Fibroblast of pulmonary artery (primary cell): ENCODE results near the gene ST7.

Experiments
- DNase-seq: peaks from one replicate; pipeline ENCODE4 v3.0.0-alpha.2; 2010; ENCODE audit warnings: low read depth
- H3K4me3 ChIP-seq: replicated peaks from 2 replicates; pipeline ENCODE4 v1.5.1; 2011; ENCODE audit warnings: low read depth, mild to moderate bottlenecking, control low read depth, low read length, moderate library complexity
- TF ChIP-seq, protein P1 (sequence below): IDR thresholded peaks from 2 replicates; pipeline ENCODE4 v1.5.1; 2011; ENCODE audit warnings: mild to moderate bottlenecking, control low read depth, low read length, inconsistent platforms; ENCODE audit errors: missing control alignments

The ST7 gene, protein sequence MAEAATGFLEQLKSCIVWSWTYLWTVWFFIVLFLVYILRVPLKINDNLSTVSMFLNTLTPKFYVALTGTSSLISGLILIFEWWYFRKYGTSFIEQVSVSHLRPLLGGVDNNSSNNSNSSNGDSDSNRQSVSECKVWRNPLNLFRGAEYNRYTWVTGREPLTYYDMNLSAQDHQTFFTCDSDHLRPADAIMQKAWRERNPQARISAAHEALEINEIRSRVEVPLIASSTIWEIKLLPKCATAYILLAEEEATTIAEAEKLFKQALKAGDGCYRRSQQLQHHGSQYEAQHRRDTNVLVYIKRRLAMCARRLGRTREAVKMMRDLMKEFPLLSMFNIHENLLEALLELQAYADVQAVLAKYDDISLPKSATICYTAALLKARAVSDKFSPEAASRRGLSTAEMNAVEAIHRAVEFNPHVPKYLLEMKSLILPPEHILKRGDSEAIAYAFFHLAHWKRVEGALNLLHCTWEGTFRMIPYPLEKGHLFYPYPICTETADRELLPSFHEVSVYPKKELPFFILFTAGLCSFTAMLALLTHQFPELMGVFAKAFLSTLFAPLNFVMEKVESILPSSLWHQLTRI

DNA sequence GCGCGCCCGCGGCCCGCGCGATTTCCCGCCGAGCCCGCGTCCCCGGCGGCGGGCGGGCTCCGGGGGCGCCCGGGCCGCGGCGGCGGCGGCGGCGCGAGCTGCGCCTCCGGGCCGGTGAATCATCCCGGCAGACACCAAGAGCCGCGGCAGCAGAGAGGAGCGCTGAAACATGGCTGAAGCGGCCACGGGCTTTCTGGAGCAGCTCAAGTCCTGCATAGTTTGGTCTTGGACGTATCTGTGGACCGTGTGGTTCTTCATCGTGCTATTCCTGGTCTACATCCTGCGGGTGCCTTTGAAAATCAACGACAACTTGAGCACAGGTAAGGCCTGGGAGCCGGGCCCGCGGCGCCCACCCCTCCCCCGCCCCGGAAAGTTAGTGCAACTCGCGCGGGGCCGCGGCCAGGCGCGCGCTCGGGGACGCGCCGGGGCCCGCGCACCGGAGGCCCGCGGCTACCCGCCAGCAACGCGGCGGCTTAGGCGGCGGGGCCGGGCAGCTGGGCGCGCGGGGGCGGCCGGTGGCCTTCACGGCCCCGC is at the start of gene ST7:
Gene ST7 (plus strand): TSS at position 130 of the 534 bp plus-strand sequence. CDS start 40 bp downstream, at position 170.
- TF ChIP-seq, protein P1, sequence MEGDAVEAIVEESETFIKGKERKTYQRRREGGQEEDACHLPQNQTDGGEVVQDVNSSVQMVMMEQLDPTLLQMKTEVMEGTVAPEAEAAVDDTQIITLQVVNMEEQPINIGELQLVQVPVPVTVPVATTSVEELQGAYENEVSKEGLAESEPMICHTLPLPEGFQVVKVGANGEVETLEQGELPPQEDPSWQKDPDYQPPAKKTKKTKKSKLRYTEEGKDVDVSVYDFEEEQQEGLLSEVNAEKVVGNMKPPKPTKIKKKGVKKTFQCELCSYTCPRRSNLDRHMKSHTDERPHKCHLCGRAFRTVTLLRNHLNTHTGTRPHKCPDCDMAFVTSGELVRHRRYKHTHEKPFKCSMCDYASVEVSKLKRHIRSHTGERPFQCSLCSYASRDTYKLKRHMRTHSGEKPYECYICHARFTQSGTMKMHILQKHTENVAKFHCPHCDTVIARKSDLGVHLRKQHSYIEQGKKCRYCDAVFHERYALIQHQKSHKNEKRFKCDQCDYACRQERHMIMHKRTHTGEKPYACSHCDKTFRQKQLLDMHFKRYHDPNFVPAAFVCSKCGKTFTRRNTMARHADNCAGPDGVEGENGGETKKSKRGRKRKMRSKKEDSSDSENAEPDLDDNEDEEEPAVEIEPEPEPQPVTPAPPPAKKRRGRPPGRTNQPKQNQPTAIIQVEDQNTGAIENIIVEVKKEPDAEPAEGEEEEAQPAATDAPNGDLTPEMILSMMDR, result no peak
- H3K4me3 ChIP-seq, result peak within 1 kb of the TSS; percentile 76
- DNase-seq, result peak; percentile 66

DNA sequence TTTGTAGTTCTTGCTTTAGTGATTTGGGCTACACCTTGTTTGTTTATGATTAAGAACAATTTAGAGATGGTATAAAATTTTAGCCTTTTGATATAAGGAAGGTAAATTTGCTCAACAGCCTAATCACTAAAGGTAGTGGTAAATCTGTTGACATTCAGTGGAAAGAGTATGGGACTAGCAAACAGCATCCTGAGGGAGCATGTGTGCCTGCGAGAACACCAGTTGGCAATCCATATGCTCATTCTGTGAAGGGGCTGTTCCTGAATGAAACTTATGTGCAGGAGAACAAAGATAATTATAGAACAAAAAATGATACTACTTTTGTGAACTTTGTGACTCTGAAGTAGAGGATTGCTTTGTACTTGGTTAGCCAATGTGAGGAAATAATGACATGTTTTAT is 46.9 kb upstream of the ST7 start:
- DNase-seq, result no peak
- TF ChIP-seq, protein P1, result no peak
- H3K4me3 ChIP-seq, result no peak overlapping the region

DNA sequence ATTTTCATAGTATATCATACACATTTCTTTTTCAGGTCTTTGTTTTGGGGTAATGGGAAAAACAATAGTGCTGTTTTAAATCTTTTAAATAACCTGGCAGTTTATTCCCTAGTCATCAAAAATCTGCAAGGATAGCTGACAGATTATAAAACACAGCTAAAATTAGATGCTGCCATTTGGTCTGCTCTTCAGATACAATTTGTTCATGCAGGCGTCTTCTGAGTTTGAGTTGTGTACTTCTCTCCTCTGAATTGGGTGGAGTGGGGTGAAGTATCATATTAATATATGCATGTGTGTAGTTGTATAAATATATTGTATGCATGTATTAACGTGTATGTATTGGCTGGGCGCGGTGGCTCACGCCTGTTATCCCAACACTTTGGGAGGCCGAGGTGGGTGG is 42.9 kb upstream of the ST7 start:
- H3K4me3 ChIP-seq, result no peak overlapping the region
- DNase-seq, result no peak
- TF ChIP-seq, protein P1, result no peak

DNA sequence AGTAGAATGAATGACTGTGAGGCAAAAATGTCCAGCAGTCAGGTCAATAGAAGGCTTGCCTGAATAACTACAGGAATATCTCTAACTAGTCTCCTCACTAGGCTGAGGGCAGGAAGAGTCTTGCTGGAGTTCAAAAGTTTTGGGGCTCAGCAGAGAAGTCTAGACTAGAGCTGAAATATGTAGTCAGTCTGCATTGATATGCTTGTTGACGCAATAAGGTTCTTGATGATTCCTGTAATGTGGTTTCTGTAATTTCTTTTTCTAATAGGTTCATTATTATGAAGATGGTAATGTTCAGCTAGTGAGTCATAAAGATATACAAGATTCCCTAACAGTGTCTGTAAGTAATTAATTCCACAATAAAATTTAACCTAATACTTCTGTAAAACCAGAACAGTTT is 41.5 kb upstream of the ST7 start:
- DNase-seq, result no peak
- H3K4me3 ChIP-seq, result no peak overlapping the region
- TF ChIP-seq, protein P1, result no peak

DNA sequence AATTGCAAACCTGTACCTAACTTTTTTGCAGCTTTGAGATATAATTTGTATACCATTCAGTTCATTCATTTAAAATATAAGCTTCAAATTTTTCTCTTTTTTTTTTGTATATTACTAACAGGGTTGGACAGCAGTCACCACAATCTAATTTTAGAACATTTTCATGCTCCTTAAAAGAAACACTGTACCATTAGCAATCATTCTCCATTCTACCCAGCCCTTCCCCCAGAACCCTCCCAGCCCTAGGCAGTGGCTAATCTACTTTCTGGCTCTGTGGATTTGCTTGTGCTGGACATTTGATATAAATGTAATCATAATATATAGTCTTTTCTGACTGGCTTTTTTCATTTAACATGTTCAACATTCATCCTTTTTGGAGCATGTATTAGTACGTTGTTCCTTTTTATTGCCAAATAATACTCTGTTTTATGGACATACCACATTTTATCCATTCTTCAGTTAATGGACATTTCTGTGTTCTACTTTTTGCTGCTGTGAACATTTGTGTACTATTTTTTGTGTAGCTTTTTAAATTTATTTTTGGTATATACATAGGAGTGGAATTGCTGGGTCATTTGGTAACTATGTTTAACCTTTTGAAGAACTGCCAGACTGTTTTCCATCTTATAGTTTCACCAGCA is 40.9 kb upstream of the ST7 start:
- H3K4me3 ChIP-seq, result no peak overlapping the region
- DNase-seq, result no peak
- TF ChIP-seq, protein P1, result no peak

DNA sequence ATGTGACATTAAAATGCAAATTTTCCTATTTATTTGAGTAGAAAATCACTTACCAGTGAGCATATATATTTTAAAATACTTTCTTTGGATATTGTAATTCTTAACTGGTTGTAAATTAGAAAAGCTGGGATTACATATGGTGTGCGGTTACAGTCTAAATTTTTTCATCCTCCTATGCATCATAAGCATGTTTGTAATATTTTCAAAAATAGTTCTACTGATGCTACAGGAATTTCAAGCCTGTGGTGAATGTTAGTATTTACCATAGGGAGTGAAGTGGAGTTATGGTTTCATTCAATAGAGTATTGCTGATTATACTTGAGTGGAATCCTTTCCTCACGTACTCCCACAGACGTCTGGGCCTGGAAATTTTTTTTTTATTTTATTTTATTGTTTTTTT is 34.6 kb upstream of the ST7 start:
- no peak for DNase-seq
- TF ChIP-seq, protein P1, result no peak
- H3K4me3 ChIP-seq, result no peak overlapping the region
